Upper lobe of right lung (tissue), 1 donor: ENCODE data around the gene LMTK3. TPM values are rescaled to one million over a fixed set of nuclear protein-coding genes. Genes with fewer than 3 reads are reported as not detected.

Source experiments
- ATAC-seq: fragments of 200-7000 bp; cut with Tn5 transposase; one replicate; pipeline ENCODE4 v1.9.1; 2020; ENCODE audit warnings: mild to moderate bottlenecking, moderate library complexity
- DNase-seq: peaks from one replicate; pipeline ENCODE4 v3.0.0-alpha.2; 2020
- H3K27ac ChIP-seq: fragments of 200-600 bp; one replicate; pipeline ENCODE4 v1.8.0; 2022
- H3K27me3 ChIP-seq: fragments of 200-600 bp; one replicate; pipeline ENCODE4 v1.8.0; 2022; ENCODE audit warnings: mild to moderate bottlenecking
- H3K36me3 ChIP-seq: fragments of 200-600 bp; one replicate; pipeline ENCODE4 v1.8.0; 2022
- H3K4me1 ChIP-seq: fragments of 200-600 bp; one replicate; pipeline ENCODE4 v1.8.0; 2022
- H3K4me3 ChIP-seq: fragments of 200-600 bp; one replicate; pipeline ENCODE4 v1.8.0; 2022; ENCODE audit warnings: mild to moderate bottlenecking
- H3K9me3 ChIP-seq: fragments of 200-600 bp; one replicate; pipeline ENCODE4 v1.8.0; 2022
- CTCF ChIP-seq: fragments of 200-600 bp; IDR thresholded peaks from one replicate; pipeline ENCODE4 v1.8.0; 2022; ENCODE audit warnings: antibody characterized with exemption
- intact Hi-C: fragments of 100-400 bp; cut with DNase I; formaldehyde crosslinking; loops from one replicate; pipeline ENCODE4 v1.11.0; 2022
- total RNA-seq: library from RNA; stranded (reverse); fragmentation: NEBNext Ultra II Directional; extraction: Animal tissue kit (Norgen Biotek cat#: 25700); gene quantifications from one replicate; pipeline ENCODE4 v1.2.1, GENCODE V29; 2021
- donor health status: DM: no; HTN: yes; CAD: no; lungs with severe emphysema.

Gene LMTK3
- total RNA-seq, 1 donor from 2014 or later, result 7.1 TPM

GRCh38 chr19:48452289-48453190 is 59.1 kb downstream of the LMTK3 start:
- H3K9me3 ChIP-seq, result no peaks in the 10 kb centered on the region
- H3K4me3 ChIP-seq, result no peak overlapping the region
- intact Hi-C loops, result no loop called here
- no peak for TF ChIP-seq CTCF
- no peak overlapping the region for H3K27ac ChIP-seq
- DNase-seq, result no peak
- ATAC-seq, result no peak
- peaks cover 82% of the 10 kb centered on the region for H3K36me3 ChIP-seq
- H3K27me3 ChIP-seq, result no peaks in the 10 kb centered on the region
- no peaks in the 10 kb centered on the region for H3K4me1 ChIP-seq

DNA sequence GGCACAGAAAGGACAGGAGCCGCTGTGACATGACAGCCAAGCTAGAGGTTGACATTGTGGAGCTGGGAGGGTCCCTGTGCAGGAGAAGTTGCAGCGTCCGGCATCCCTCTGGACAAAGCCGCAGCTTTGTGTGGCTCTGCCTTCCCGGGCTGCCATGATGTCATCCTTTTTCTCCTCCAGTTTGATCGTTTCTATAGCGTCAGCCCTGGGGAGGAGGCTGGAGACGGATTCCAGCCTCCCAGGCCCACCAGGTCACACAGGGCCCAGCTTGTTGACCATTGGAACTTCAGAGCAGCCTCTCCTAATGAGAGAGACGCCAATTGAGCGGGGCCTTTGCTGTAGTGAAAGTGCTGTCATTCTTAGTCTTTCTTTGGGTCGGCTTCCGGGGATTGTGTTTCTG is 60.0 kb downstream of the LMTK3 start:
- no peak overlapping the region for H3K27ac ChIP-seq
- H3K4me1 ChIP-seq, result peaks cover under 1% of the 10 kb centered on the region
- no peak for ATAC-seq
- no peak overlapping the region for H3K4me3 ChIP-seq
- peaks cover 82% of the 10 kb centered on the region for H3K36me3 ChIP-seq
- no peaks in the 10 kb centered on the region for H3K27me3 ChIP-seq
- DNase-seq, result no peak
- no peaks in the 10 kb centered on the region for H3K9me3 ChIP-seq
- TF ChIP-seq CTCF, result no peak
- intact Hi-C loops, result no loop called here

GRCh38 chr19:48450863-48451262 is 60.8 kb downstream of the LMTK3 start:
- DNase-seq (no peak), ATAC-seq (no peak)
- intact Hi-C loops, result no loop called here
- Histone ChIP-seq H3K9me3 (no peaks in the 10 kb centered on the region), H3K36me3 (peaks cover 76% of the 10 kb centered on the region), H3K27me3 (no peaks in the 10 kb centered on the region), H3K27ac (no peak overlapping the region), H3K4me3 (no peak overlapping the region), H3K4me1 (peaks cover 4% of the 10 kb centered on the region)
- TF ChIP-seq CTCF, result no peak

GRCh38 chr19:48450441-48450840 is 61.2 kb downstream of the LMTK3 start:
- ATAC-seq (no peak), DNase-seq (no peak)
- no peaks in the 10 kb centered on the region for H3K27me3 ChIP-seq
- peaks cover 72% of the 10 kb centered on the region for H3K36me3 ChIP-seq
- no peak overlapping the region for H3K4me3 ChIP-seq
- H3K9me3 ChIP-seq, result no peaks in the 10 kb centered on the region
- no peak overlapping the region for H3K27ac ChIP-seq
- no peak for TF ChIP-seq CTCF
- intact Hi-C loops, result no loop called here
- H3K4me1 ChIP-seq, result peaks cover 4% of the 10 kb centered on the region

DNA sequence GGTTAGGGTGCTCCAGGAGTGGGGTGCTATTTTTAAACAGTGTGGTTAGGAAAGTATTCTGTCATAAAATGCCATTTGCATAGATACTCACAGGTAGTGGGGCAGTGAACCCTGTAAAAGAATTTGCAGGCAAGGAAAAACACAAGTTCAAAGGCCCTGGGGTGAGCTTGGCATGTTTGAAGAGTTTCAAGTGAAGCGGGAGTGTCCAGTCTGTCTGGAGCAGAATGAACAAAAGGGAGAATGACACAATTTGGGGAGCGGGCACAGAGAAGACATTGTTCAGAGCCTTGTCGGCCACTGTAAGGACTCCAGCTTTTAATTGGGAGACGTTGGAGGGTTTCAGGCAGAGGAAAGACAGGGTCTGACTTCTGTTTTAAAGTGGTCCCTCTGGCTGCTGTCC is 63.1 kb downstream of the LMTK3 start:
- DNase-seq (no peak), ATAC-seq (no peak)
- H3K36me3 ChIP-seq, result peaks cover 69% of the 10 kb centered on the region
- no peaks in the 10 kb centered on the region for H3K9me3 ChIP-seq
- TF ChIP-seq CTCF, result no peak
- no peak overlapping the region for H3K27ac ChIP-seq
- H3K4me1 ChIP-seq, result peaks cover 13% of the 10 kb centered on the region
- no peak overlapping the region for H3K4me3 ChIP-seq
- intact Hi-C loops, result no loop called here
- peaks cover 7% of the 10 kb centered on the region for H3K27me3 ChIP-seq
